Measurements from ENCODE around the gene IL17B. TPM values are rescaled to one million over a fixed set of nuclear protein-coding genes. Genes with fewer than 3 reads are reported as not detected.

Gene IL17B
- total and polyA plus RNA-seq, 9 of the 15 experiments (the other 6 are each of a cell fraction or from before 2014, with no cell fraction given), result 0.28 to 2.6 (median 0.53) TPM; not detected in 2

DNA sequence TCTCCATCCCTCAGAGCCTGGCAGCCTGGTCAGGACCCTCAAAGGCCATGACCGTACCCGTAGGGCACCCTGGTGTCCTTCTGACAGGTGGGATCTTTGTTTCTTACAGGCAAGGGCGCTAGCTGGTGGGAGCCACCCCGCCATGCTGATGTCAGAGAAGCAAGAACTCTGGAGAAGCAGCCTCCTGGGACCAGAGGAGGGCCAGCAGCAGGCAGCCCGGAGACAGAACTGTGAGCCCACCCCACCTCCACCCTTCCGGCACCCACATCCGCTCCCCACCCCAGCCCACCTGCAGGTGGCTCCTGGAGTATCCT, 42.2 kb upstream of the IL17B start:
- no peaks in the 10 kb centered on the region for H3K9me3 ChIP-seq (replicated peaks; ENCODE audit: control insufficient read depth, insufficient read depth, low read depth, low read length)
- H3K4me3 ChIP-seq, result no peak overlapping the region
- no peak for ATAC-seq
- ChIA-PET POLR2A (interaction anchor here (0.8 kb wide), 1 partner anchor 9 kb away, joined by 3 read pairs; no protein-coding TSS in a partner anchor), CTCF (ENCODE audit: low intra/inter-chr PET ratio) (no interaction called here)
- no peaks in the 10 kb centered on the region for H4K20me1 ChIP-seq (replicated peaks; ENCODE audit: control insufficient read depth, insufficient read depth, low read length)
- H2AFZ ChIP-seq (ENCODE audit: low read depth, low read length), result no peak overlapping the region
- intact Hi-C loops (cut with micrococcal nuclease), result no loop called here
- H3K9ac ChIP-seq (ENCODE audit: insufficient read depth in 1 of 2, low read depth in 2 of 2, low read length in 2 of 2), result no peak overlapping the region
- peaks cover 7 to 20% of the 10 kb centered on the region in 2 experiments for H3K4me1 ChIP-seq (replicated peaks in 1 of 2; ENCODE audit: control insufficient read depth in 2 of 2, insufficient read depth in 2 of 2, low read length in 2 of 2)
- H3K36me3 ChIP-seq (ENCODE audit: control insufficient read depth, insufficient read depth, low read length), result no peaks in the 10 kb centered on the region
- no peak overlapping the region for H3K4me2 ChIP-seq (ENCODE audit: insufficient read depth, low read length)
- DNase-seq (ENCODE audit: extremely low read depth in 1 of 4, low spot score in 3 of 4), result no peak
- FAIRE-seq, result no peak
- no peaks in the 10 kb centered on the region for H3K79me2 ChIP-seq (ENCODE audit: control insufficient read depth, insufficient read depth, low read length)
- no peak overlapping the region for H3K27ac ChIP-seq (ENCODE audit: extremely low read depth, low read depth, low read length)
- BruUV-seq (replicated peaks), result no TSS peak
- H3K27me3 ChIP-seq (ENCODE audit: control insufficient read depth in 2 of 2, insufficient read depth in 2 of 2, low read length in 2 of 2), result no peaks in the 10 kb centered on the region
- 79% methylated on average over 5 of the region's 7 CpGs for WGBS (ENCODE audit: insufficient coverage, low coverage, missing lambda C conversion rate)
- H3K9me1 ChIP-seq (ENCODE audit: control insufficient read depth, insufficient read depth, low read length), result no peaks in the 10 kb centered on the region
- TF ChIP-seq MYBL2 (IDR thresholded peaks at IDR 0.05; ENCODE audit: low read depth) (no peak), MYBL2 (CRISPR knock-in tag; IDR thresholded peaks at IDR 0.05; ENCODE audit: borderline replicate concordance) (no peak)
- TF ChIP-seq, protein P1, sequence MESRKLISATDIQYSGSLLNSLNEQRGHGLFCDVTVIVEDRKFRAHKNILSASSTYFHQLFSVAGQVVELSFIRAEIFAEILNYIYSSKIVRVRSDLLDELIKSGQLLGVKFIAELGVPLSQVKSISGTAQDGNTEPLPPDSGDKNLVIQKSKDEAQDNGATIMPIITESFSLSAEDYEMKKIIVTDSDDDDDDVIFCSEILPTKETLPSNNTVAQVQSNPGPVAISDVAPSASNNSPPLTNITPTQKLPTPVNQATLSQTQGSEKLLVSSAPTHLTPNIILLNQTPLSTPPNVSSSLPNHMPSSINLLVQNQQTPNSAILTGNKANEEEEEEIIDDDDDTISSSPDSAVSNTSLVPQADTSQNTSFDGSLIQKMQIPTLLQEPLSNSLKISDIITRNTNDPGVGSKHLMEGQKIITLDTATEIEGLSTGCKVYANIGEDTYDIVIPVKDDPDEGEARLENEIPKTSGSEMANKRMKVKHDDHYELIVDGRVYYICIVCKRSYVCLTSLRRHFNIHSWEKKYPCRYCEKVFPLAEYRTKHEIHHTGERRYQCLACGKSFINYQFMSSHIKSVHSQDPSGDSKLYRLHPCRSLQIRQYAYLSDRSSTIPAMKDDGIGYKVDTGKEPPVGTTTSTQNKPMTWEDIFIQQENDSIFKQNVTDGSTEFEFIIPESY (CRISPR knock-in tag; IDR thresholded peaks at IDR 0.05), result peak; percentile 17; the same call in 1 of the 2 replicates
- in situ Hi-C loops (cut with MboI), result no loop called here

All from K562 (cell line).